Lower leg skin (tissue), 3 donors: Measurements from ENCODE around the gene RALGAPA1.

Source experiments
- POLR2A ChIP-seq, 2 donors: fragments of 450-650 bp; IDR thresholded peaks; one replicate each; pipeline ENCODE4 v1.6.1; 2016 to 2017; ENCODE audit warnings: antibody characterized with exemption in 2 of 2, mild to moderate bottlenecking in 1 of 2, moderate library complexity in 1 of 2
- TF ChIP-seq, protein P1 (sequence below), 3 donors: fragments of 450-650 bp; IDR thresholded peaks; one replicate each; pipeline ENCODE4 v1.5.1; 2016; ENCODE audit warnings: antibody characterized with exemption in 3 of 3, mild to moderate bottlenecking in 3 of 3, moderate library complexity in 2 of 3

DNA sequence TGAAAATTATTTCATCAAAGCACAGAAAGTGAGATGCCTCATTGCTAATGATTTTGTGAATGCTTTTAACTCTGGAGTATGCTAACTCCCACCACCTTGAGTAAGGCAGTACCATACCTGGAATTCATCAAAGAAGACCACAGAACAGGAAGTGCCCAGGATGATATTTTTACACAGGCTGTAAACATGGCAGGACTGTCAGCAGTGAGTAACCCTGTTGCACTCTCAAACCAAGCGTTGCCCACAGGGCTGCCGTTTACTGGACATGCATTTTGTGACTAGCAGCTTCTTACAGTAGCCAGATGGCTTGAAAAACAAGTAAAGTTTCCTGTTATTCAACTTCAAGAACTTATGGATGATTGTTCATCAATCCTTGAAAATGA lies 42.4 kb downstream of the RALGAPA1 start:
- no peak for TF ChIP-seq POLR2A (IDR thresholded peaks at IDR 0.05)
- TF ChIP-seq, protein P1, sequence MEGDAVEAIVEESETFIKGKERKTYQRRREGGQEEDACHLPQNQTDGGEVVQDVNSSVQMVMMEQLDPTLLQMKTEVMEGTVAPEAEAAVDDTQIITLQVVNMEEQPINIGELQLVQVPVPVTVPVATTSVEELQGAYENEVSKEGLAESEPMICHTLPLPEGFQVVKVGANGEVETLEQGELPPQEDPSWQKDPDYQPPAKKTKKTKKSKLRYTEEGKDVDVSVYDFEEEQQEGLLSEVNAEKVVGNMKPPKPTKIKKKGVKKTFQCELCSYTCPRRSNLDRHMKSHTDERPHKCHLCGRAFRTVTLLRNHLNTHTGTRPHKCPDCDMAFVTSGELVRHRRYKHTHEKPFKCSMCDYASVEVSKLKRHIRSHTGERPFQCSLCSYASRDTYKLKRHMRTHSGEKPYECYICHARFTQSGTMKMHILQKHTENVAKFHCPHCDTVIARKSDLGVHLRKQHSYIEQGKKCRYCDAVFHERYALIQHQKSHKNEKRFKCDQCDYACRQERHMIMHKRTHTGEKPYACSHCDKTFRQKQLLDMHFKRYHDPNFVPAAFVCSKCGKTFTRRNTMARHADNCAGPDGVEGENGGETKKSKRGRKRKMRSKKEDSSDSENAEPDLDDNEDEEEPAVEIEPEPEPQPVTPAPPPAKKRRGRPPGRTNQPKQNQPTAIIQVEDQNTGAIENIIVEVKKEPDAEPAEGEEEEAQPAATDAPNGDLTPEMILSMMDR (IDR thresholded peaks at IDR 0.05) = no peak
